GM12891 (cell line): ENCODE data around the gene RUNX2.
"Not testable (repeated sequence)": the region's sequence is repeated elsewhere in the genome, so short reads cannot be mapped to it uniquely, and the experiment has no call there.

Source experiments
- DNase-seq: peaks from one replicate; pipeline ENCODE4 v3.0.0; 2011; ENCODE audit warnings: low spot score; ENCODE audit not compliant: insufficient read length
- FAIRE-seq: peaks from 2 replicates; lab custom pipeline; 2011; peaks lifted over from hg19 to GRCh38; lab: Jason Lieb, UNC
- PAX5 ChIP-seq: IDR thresholded peaks from 2 replicates; pipeline ENCODE4 v1.6.1; 2011; ENCODE audit warnings: low read length, moderate library complexity, mild to moderate bottlenecking; ENCODE audit not compliant: insufficient read depth, severe bottlenecking
- POLR2A ChIP-seq: IDR thresholded peaks from 2 replicates; pipeline ENCODE4 v1.6.1; 2011; ENCODE audit warnings: low read depth, low read length, control low read depth
- POLR2AphosphoS5 ChIP-seq: IDR thresholded peaks from 2 replicates; pipeline ENCODE4 v1.6.1; 2011; ENCODE audit warnings: low read depth, low read length, control low read depth
- POU2F2 ChIP-seq: IDR thresholded peaks from 2 replicates; pipeline ENCODE4 v1.6.1; 2011; ENCODE audit warnings: low read depth, mild to moderate bottlenecking, control low read depth, low read length, moderate library complexity
- SPI1 ChIP-seq: IDR thresholded peaks from 2 replicates; pipeline ENCODE4 v1.6.1; 2011; ENCODE audit warnings: low read depth, low read length, control low read depth
- TAF1 ChIP-seq: IDR thresholded peaks from 2 replicates; pipeline ENCODE4 v1.6.1; 2011; ENCODE audit warnings: low read depth, low read length, control low read depth

Gene RUNX2

GRCh38 chr6:45462190-45463134 lies 134.3 kb downstream of the RUNX2 start:
- DNase-seq (no peak), FAIRE-seq (no peak)
- TF ChIP-seq POU2F2 (no peak), POLR2AphosphoS5 (no peak), SPI1 (no peak), TAF1 (no peak), PAX5 (no peak), POLR2A (no peak)

- FAIRE-seq (no peak), DNase-seq (no peak)
- TF ChIP-seq POLR2A (no peak), TAF1 (no peak), POLR2AphosphoS5 (no peak), PAX5 (no peak), SPI1 (no peak), POU2F2 (no peak)
Observed at GRCh38 chr6:45464685-45465084, 136.6 kb downstream of the RUNX2 start.

GRCh38 chr6:45466686-45467085 lies 138.6 kb downstream of the RUNX2 start:
- no peak for TF ChIP-seq SPI1
- no peak for TF ChIP-seq POU2F2
- no peak for TF ChIP-seq PAX5
- no peak for TF ChIP-seq POLR2A
- TF ChIP-seq POLR2AphosphoS5 = no peak
- no peak for TF ChIP-seq TAF1
- DNase-seq = no peak
- no peak for FAIRE-seq

DNA sequence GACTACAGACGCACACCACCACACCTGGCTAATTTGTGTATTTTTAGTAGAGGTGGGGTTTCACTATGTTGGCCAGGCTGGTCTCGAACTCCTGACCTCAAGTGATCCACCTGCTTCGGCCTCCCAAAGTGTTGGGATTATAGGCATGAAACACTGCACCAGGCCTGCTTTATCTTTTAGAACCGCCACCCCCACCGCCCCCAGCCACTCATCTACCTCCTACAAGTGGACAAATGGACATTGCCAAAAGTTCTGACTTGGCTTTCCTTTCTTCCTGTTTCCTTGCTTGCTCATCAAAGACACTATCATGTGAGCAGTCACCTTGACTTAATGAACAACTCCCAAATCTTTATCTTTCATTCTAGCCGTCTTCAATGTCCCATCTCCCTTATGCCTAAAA lies 139.3 kb downstream of the RUNX2 start:
- FAIRE-seq, DNase-seq: not testable (repeated sequence)

GRCh38 chr6:45467853-45468252 lies 139.7 kb downstream of the RUNX2 start:
- TF ChIP-seq TAF1 (no peak), POLR2A (no peak), SPI1 (no peak), POU2F2 (no peak), POLR2AphosphoS5 (no peak), PAX5 (no peak)
- no peak for DNase-seq

DNA sequence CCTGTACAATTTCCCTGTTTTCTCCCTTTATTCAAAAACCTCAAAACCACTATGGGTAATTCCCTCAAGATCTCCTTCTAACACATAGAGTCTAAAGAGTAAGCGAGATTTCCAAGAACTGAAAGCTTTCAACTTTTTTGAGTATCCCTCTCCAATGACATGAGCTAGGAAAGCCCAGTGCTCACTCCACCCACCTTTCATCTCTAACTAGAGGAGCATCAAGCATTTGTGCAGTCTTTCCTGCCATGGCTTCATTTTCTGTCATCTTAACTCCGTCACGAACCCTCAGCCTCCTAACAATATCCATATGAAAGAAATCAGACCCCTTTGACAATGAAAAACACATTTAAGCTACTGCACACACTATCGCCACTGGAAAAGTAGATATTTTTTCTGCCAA lies 141.5 kb downstream of the RUNX2 start:
- no peak for FAIRE-seq
- no peak for DNase-seq
- TF ChIP-seq PAX5 (no peak), POLR2A (no peak), POU2F2 (no peak), TAF1 (no peak), POLR2AphosphoS5 (no peak), SPI1 (no peak)

More at GRCh38 chr6:45467853-45468252, 139.7 kb downstream of the RUNX2 start:
- FAIRE-seq = no peak

GRCh38 chr6:45470131-45470738 lies 142.1 kb downstream of the RUNX2 start:
- TF ChIP-seq SPI1 (no peak), POLR2AphosphoS5 (no peak), TAF1 (no peak), PAX5 (no peak), POU2F2 (no peak), POLR2A (no peak)
- DNase-seq (no peak), FAIRE-seq (no peak)

GRCh38 chr6:45472382-45472781 lies 144.3 kb downstream of the RUNX2 start:
- FAIRE-seq (no peak), DNase-seq (no peak)
- TF ChIP-seq POU2F2 = no peak
- TF ChIP-seq POLR2AphosphoS5 = no peak
- TF ChIP-seq TAF1 = no peak
- no peak for TF ChIP-seq POLR2A
- no peak for TF ChIP-seq PAX5
- no peak for TF ChIP-seq SPI1

DNA sequence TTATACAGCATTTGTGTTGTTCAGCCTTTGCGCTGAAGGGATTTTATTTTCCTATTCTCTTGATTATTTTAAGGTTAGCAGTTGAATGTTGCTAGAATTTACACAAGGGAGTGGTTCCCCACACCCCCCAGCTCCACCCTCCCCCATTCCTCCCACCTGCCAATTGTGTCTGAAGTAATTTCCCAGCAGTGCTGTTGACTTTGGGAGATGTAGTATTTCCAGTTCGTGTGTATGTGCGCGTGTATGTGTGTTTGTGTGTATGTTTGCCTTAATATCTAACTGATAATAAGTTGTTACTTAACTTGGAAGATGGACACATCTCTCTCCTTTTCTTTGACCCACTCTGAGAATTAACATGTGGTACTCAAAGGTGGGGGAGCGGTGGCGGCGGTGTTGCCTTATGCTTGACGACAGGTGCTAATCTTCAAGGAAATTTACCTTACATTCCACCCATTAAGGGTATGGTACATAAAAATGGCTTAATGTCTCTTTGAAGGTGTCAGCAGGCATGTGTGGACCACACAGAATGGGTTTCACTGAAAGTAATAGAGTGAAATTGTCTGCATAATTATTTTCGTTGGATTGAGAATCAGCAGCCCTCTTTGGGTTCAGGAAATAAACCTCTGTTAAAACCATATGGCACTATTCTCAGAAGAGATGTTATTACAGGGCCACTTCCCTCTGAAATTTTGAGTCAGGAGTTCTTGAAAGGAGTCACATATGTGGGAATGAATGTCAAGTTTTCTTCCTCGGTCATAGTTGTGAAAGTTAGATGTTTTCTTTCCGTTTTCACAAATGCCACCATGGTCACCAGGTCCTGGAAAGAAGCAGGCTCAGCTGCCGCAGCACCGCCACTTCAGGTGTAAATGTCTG lies 145.2 kb downstream of the RUNX2 start:
- FAIRE-seq = no peak

More for the DNA sequence above, 145.2 kb downstream of the RUNX2 start:
- DNase-seq = no peak
- TF ChIP-seq TAF1 = no peak
- no peak for TF ChIP-seq POU2F2
- no peak for TF ChIP-seq POLR2A
- TF ChIP-seq POLR2AphosphoS5 = no peak
- no peak for TF ChIP-seq PAX5
- no peak for TF ChIP-seq SPI1
